Ectodermal cell (in vitro differentiated cells): ENCODE results near the gene PSMD9.

Experiments
- H3K27ac ChIP-seq: 2 replicates; pipeline ENCODE4 v1.7.0; 2013; ENCODE audit warnings: mild to moderate bottlenecking, low read depth, low read length; ENCODE audit not compliant: insufficient read depth, poor library complexity, severe bottlenecking
- H3K27me3 ChIP-seq: 2 replicates; pipeline ENCODE4 v1.7.0; 2013; ENCODE audit warnings: mild to moderate bottlenecking, low read length; ENCODE audit not compliant: insufficient read depth, control insufficient read depth, poor library complexity, severe bottlenecking
- H3K36me3 ChIP-seq: one replicate; pipeline ENCODE4 v1.7.0; 2013; ENCODE audit warnings: low read length; ENCODE audit not compliant: control insufficient read depth, insufficient read depth
- H3K4me1 ChIP-seq: one replicate; pipeline ENCODE4 v1.7.0; 2013; ENCODE audit warnings: low read length; ENCODE audit not compliant: control insufficient read depth, insufficient read depth
- H3K4me3 ChIP-seq: 2 replicates; pipeline ENCODE4 v1.7.0; 2013; ENCODE audit warnings: low read depth, low read length, control low read depth; ENCODE audit not compliant: insufficient read depth
- H3K9me3 ChIP-seq: 2 replicates; pipeline ENCODE4 v1.7.0; 2013; ENCODE audit warnings: mild to moderate bottlenecking, low read length, moderate library complexity; ENCODE audit not compliant: control insufficient read depth
- WGBS, 2 experiments: methylation state at CpG; one replicate each; pipeline ENCODE4 v1.1.7; 2013; ENCODE audit warnings: missing lambda C conversion rate in 2 of 2; 5-methylcytosine and 5-hydroxymethylcytosine counted together

Gene PSMD9

GRCh38 chr12:121932914-121933521 lies 44.4 kb downstream of the PSMD9 start:
- H3K4me1 ChIP-seq: no peaks in the 10 kb centered on the region
- H3K27ac ChIP-seq: no peak overlapping the region
- 97% methylated on average over 4 of the region's 4 CpGs for WGBS, 2 experiments
- H3K27me3 ChIP-seq: no peaks in the 10 kb centered on the region
- H3K9me3 ChIP-seq: no peaks in the 10 kb centered on the region
- H3K4me3 ChIP-seq: no peak overlapping the region
- no peaks in the 10 kb centered on the region for H3K36me3 ChIP-seq

DNA sequence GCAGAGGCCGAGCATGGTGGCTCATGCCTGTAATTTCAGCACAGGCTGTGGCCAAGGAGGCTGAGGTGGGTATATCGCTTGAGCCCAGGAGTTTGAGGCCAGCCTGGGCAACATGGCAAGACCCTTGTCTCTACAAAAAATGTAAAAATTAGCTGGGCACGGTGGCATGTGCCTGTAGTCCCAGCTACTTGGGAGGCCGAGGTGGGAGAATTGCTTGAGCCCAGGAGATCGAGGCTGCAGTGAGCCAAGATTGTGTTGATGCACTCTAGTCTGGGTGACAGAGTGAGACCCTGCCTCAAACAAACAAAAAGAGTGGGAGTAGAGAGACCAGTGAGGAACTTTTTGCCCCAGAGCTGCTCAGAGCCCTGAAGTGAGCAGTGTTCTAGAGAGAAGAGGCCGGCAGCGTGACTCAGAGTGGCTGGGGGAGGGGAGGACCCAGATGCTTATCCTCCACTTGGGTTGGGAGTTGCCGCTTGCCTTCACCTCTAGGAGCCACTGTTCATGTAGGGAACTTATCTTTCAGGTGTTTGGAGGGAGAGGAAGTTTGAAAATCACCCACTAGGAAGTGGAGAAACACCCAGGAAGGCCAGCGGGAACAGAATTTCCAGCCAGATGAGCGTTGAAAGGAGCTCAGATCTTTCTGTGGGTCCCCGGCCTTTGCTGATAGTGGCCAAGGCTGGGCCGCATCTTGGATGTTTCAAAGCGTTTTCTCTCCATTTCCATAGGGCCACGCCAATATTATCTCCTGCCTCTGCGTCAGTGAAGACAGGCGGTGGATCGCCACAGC lies 45.1 kb downstream of the PSMD9 start:
- Histone ChIP-seq H3K4me3 (no peak overlapping the region), H3K27ac (no peak overlapping the region), H3K36me3 (no peaks in the 10 kb centered on the region), H3K27me3 (no peaks in the 10 kb centered on the region), H3K9me3 (no peaks in the 10 kb centered on the region), H3K4me1 (no peaks in the 10 kb centered on the region)
- 77 to 80% methylated on average over 17 of the region's 17 CpGs for WGBS, 2 experiments

DNA sequence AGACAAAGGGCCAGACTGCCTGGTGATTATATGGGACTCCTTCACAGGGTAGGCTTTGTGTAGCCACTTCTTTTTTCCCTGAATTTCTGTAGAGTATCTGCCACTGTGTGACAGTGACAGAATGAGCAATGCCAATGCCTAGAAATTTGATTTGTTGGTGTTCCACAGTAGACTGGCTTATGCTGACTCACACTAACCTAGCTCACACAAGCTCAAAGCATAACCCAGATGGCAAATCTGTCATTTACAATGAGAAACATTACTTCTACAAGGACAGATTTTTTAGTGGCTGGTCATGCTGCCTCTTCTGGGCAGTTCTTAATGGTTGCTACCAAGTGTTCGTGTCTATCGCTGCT lies 45.7 kb downstream of the PSMD9 start:
- 86 to 98% methylated on average over 2 of the region's 2 CpGs for WGBS, 2 experiments
- H3K36me3 ChIP-seq: no peaks in the 10 kb centered on the region
- H3K4me1 ChIP-seq: no peaks in the 10 kb centered on the region
- H3K9me3 ChIP-seq: no peaks in the 10 kb centered on the region
- no peak overlapping the region for H3K4me3 ChIP-seq
- no peaks in the 10 kb centered on the region for H3K27me3 ChIP-seq
- no peak overlapping the region for H3K27ac ChIP-seq

- Histone ChIP-seq H3K4me1 (no peaks in the 10 kb centered on the region), H3K36me3 (no peaks in the 10 kb centered on the region), H3K4me3 (no peak overlapping the region), H3K27ac (no peak overlapping the region), H3K9me3 (no peaks in the 10 kb centered on the region), H3K27me3 (no peaks in the 10 kb centered on the region)
- 96 to 97% methylated on average over 7 of the region's 7 CpGs for WGBS, 2 experiments
Observed at GRCh38 chr12:121937654-121938053, 49.1 kb downstream of the PSMD9 start.

- H3K27ac ChIP-seq: no peak overlapping the region
- H3K4me1 ChIP-seq: no peaks in the 10 kb centered on the region
- H3K36me3 ChIP-seq: no peaks in the 10 kb centered on the region
- WGBS, 2 experiments: 90 to 91% methylated on average over 7 of the region's 7 CpGs
- H3K9me3 ChIP-seq: no peaks in the 10 kb centered on the region
- no peaks in the 10 kb centered on the region for H3K27me3 ChIP-seq
- no peak overlapping the region for H3K4me3 ChIP-seq
Observed at GRCh38 chr12:121939186-121939585, 50.6 kb downstream of the PSMD9 start.

DNA sequence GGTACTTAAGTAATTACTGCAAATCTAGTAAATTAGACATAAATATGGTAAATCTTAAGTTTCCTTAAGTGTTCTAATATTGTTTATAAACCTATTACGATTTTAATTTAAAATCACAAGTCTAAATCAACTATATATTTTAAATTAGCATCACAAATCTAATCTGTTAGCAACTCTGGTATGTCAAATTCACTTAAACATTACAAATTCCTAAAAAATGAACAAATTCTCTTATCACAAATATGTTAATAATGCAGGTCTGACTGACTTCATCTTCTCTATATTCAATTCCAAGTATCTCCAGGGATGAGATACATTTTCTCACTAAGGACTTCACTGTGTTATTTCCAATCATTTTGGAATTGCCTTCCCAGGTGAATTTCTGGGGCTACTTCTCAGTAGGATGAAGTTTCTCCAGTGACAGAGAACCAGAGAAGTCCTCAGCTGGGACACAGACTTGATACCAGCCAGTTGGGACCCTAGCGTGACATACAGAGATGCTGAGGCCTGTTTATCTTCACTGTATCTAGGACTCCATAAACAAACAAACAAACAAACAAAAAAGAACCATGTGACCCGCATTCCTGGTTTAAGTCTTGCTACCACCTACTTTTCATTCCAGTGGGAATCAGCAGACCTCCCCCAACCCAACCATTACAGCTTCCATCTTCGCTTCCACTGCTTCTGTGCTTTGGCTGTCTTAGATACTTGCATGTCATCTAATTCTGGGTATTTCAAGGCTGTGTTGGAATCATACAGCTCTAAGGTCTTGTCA lies 51.6 kb downstream of the PSMD9 start:
- no peaks in the 10 kb centered on the region for H3K4me1 ChIP-seq
- WGBS, 2 experiments: 93 to 96% methylated on average over 4 of the region's 4 CpGs
- no peaks in the 10 kb centered on the region for H3K27me3 ChIP-seq
- H3K36me3 ChIP-seq: no peaks in the 10 kb centered on the region
- no peak overlapping the region for H3K4me3 ChIP-seq
- H3K9me3 ChIP-seq: no peaks in the 10 kb centered on the region
- no peak overlapping the region for H3K27ac ChIP-seq

- Histone ChIP-seq H3K27ac (no peak overlapping the region), H3K4me3 (no peak overlapping the region), H3K36me3 (no peaks in the 10 kb centered on the region), H3K9me3 (no peaks in the 10 kb centered on the region), H3K27me3 (no peaks in the 10 kb centered on the region), H3K4me1 (no peaks in the 10 kb centered on the region)
- WGBS, 2 experiments: 94 to 97% methylated on average over 15 of the region's 15 CpGs
Observed at GRCh38 chr12:121942145-121942718, 53.6 kb downstream of the PSMD9 start.

- H3K4me1 ChIP-seq: no peaks in the 10 kb centered on the region
- no peaks in the 10 kb centered on the region for H3K27me3 ChIP-seq
- no peak overlapping the region for H3K27ac ChIP-seq
- no peaks in the 10 kb centered on the region for H3K36me3 ChIP-seq
- H3K4me3 ChIP-seq: no peak overlapping the region
- no peaks in the 10 kb centered on the region for H3K9me3 ChIP-seq
Observed at GRCh38 chr12:121943926-121944325, 55.3 kb downstream of the PSMD9 start.

GRCh38 chr12:121946313-121947025 lies 57.9 kb downstream of the PSMD9 start:
- Histone ChIP-seq H3K27me3 (no peaks in the 10 kb centered on the region), H3K4me3 (no peak overlapping the region), H3K27ac (no peak overlapping the region), H3K36me3 (no peaks in the 10 kb centered on the region), H3K4me1 (no peaks in the 10 kb centered on the region), H3K9me3 (no peaks in the 10 kb centered on the region)
- 83 to 97% methylated on average over 2 of the region's 2 CpGs for WGBS, 2 experiments
